NCI-H1436 (cell line): ENCODE results near the gene CRX.
"Not testable (repeated sequence)": the region's sequence is repeated elsewhere in the genome, so short reads cannot be mapped to it uniquely, and the experiment has no call there.

Experiments used
- DNase-seq: peaks from one replicate; lab custom pipeline; 2025; lab: John Stamatoyannopoulos, UW

The CRX gene

DNA sequence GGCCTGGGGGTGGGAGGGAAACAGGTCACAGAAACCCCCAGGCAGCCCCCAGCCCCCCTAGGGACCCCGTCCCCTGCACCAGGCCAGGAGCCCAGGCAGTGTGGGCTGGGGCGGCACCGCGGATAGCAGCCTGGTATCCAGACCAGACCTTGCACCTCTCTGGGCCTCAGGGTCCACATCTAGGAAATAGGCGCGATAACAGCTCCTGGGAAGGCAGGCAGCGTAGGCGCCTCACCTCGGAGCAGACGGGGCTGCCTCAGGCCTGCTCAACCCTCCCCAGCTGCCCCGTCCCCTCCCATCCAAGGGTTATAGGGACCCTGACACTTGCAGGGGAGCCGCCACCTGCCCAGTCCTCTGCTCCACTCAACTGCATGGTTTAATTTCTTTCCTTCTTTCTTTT, 18.1 kb upstream of the CRX start:
- not testable (repeated sequence) for DNase-seq

- DNase-seq: not testable (repeated sequence)
Observed at GRCh38 chr19:47804451-47804850, 17.3 kb upstream of the CRX start, which contains the start of gene TPRX1. Gene TPRX1, minus strand, starts transcription at chr19:47804551. Its CDS starts 12 bp downstream, at chr19:47804539.

- DNase-seq: no peak
Observed at GRCh38 chr19:47805313-47805712, 16.4 kb upstream of the CRX start.

DNA sequence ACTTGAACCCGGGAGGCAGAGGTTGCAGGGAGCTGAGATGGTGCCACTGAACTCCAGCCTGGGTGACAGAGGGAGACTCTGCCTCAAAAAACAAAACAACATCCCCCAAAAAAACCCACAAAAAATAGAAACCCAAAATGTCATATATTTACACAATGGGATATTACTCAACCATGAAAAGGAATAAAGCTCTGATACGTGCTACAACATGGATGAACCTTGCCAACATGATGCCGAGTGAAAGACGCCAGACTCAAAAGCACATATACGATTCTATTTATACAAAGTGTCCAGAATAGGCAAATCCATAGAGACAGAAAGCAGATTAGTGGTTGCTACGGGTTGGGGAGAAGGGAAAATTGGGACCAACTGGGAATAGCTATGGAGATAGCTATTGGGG, 15.3 kb upstream of the CRX start:
- DNase-seq: no peak

DNA sequence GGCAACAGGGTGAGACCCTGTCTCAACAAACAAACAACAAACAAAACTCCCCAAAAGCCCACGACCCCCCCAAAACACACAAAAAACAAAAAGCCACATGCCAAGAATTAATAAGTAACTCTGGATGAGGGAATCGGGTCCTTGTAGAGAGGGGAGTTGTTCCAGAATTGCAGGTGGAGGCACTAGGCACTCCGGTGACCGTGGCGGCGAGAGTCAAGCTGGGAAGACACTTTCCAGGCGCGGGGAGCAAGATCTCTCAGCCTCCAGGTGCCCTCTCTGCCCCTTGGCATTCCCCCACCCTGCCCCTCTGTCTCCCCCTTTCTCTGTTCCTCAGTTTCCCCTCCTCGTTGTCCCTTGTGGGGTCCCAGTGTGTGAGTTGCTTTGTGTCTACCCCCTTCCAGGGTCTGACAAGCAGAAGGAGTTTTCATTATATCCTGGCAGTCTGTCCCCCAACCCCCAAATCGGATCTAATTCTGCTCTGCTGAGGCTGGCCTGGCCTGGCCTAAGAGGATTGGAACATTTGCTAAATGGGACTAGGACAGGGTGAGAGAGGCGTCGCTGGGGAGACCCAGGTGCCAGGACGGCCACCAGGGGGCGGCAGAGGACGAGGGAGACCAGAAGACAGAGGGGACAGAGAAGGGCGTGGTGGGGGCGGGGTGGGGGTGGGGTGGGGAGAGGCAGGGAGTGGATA, 8.3 kb upstream of the CRX start:
- peak; percentile 82 for DNase-seq

DNA sequence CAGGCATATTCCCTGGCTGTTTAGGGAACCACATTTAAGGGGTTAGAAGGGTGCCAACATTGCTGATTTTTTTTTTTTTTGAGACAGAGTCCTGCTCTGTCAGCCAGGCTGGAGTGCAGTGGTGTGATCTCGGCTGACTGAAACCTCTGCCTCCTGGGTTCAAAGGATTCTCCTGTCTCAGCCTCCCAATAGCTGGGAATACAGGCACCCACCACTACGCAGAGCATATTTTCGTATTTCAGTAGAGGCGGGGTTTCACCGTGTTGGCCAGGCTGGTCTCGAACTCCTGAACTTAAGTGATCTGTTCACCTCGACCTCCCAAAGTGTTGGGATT, 7.8 kb upstream of the CRX start:
- DNase-seq: no peak

DNA sequence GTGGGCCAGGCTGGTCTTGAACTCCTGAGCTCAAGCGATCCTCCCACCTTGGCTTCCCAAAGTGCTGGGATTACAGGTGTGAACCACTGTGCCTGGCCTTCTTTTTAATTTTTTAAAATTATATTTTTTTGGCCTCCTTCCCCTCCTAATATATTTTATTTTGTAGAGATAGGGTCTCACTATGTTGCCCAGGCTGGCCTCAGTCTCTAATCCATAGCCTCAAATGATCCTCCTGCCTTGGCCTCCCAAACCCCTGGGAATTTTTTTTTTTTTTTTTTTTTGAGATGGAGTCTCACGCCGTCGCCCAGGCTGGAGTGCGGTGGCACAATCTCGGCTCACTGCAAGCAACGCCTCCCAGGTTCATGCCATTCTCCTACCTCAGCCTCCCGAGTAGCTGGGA, 5.5 kb upstream of the CRX start:
- DNase-seq: not testable (repeated sequence)

- DNase-seq: not testable (repeated sequence)
Observed at GRCh38 chr19:47818221-47818620, 3.5 kb upstream of the CRX start.

DNA sequence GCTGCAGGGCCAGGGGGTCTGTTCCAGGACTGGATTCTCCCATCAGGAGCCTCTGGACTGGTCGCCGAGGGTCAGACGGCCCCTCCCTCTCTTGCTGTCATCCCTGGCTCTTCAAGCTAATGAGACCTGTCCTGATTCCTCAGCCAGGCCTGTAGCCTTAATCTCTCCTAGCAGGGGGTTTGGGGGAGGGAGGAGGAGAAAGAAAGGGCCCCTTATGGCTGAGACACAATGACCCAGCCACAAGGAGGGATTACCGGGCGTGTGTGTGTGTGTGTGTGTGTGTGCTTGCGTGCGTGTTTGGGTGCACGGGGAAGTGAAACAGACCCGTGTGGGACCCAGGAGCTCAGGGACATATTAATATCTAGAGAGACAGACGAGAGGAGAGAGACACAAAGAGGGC, 1.9 kb upstream of the CRX start:
- DNase-seq: no peak

- DNase-seq: no peak
Observed at GRCh38 chr19:47820410-47820809, 1.3 kb upstream of the CRX start.

GRCh38 chr19:47824396-47824795, 2.7 kb downstream of the CRX start:
- no peak for DNase-seq

- no peak for DNase-seq
Observed at GRCh38 chr19:47826800-47827199, 5.1 kb downstream of the CRX start.

DNA sequence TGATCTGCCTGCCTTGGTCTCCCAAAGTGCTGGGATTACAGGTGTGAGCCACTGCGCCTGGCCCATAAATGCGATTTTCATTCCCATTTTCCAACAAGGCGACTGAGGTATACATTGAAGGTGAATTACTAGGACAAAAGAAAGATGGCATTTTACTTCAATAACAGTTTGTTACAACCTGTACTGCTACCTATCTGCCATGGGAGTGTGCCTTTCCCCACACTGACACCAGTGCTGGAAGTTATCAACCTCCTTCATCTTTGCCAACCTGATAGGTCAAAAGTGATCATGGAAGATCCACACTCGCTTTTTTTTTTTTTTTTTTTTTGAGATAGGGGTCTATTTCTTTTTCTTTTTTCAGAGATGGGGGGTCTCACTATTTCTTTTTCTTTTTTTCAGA, 11.0 kb downstream of the CRX start:
- DNase-seq: no peak

GRCh38 chr19:47836038-47836437, 14.3 kb downstream of the CRX start:
- DNase-seq: no peak

GRCh38 chr19:47839411-47839810, 17.7 kb downstream of the CRX start:
- no peak for DNase-seq

DNA sequence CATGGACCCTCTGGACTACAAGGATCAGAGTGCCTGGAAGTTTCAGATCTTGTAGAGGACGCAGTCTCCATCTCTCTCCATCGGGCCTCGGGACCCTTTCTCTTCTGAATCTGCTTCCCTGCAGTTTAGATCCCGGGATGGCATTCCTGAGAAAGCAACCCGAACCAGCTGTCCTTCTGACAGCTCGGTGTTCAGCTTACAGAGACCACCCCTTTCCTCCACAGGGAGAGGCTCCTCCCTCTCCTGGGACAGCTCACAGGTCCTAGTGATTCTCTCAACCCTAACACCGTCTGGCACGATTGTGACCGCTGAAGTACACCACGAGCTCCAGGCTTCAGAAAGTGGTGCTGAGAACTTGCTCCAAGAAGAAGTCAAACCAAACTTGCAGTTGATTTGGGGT, 18.2 kb downstream of the CRX start:
- no peak for DNase-seq

- DNase-seq: no peak
Observed at GRCh38 chr19:47842941-47843340, 21.2 kb downstream of the CRX start.

- no peak for DNase-seq
Observed at GRCh38 chr19:47848425-47848822, 26.7 kb downstream of the CRX start.

DNA sequence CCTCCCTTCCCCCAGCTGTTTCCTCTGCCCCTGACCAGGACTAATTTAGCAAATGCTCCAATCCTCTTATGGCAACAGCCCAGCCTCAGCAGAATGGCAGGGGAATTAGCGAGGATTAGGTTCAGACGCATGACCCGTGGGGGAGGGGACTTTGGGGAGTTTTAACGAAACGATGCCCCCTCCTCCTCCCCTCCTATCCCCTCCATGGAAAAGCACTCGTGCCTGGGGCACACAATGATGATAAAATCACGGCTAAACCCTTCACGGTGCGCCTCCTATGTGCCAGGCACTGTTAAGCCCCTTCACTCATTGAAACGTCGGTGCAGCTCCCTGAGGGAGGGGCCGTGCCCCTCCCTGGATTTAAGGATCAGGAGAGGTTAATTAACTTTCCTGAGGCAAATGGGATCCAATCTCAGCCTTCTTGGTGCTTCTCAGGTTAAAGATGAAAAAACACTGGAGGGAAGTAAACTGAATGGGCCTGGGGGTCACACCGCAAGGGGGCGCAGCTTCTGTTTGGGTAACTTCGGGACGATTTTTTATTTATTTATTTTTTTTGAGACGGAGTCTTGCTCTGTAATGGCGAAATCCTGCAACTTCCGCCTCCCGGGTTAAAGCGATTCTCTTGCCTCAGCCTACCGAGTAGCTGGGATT, 27.2 kb downstream of the CRX start:
- no peak for DNase-seq

DNA sequence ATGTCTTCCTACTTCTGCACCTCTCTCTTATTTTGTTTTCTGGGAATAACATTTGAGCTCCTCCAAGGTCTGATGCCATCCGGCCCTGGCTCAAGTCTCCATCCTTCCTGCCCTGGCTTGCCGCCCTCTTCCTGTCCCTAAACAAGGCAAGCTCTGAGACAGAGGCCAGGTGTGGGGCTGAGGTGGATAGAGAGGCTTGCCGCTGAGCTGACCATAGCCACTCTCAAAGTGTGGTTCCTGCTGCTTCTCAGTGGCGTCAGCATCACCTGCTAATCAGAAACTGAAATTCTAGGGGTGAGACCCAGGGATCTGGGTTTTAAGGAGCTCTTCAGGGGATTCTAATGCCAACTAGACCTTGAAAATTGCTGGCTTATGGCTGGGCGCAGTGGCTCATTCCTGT, 31.3 kb downstream of the CRX start:
- no peak for DNase-seq

- no peak for DNase-seq
Observed at GRCh38 chr19:47854459-47854858, 32.7 kb downstream of the CRX start.

DNA sequence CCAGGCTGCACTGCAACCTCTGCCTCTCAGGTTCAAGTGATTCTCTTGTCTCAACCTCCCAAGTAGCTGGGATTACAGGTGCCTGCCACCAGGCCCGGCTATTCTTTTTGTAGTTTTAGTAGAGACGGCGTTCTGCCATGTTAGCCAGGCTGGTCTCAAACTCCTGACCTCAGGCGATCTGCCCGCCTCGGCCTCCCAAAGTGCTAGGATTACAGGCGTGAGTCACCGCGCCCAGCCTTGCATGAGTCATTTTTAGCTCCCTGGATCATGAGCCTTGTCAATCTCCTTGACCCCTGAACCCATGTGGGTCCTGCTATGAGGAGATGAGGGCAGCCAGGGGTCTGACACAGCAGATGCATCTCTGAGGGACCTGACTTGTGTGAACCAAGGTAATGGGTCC, 36.5 kb downstream of the CRX start:
- DNase-seq: not testable (repeated sequence)

GRCh38 chr19:47858646-47859285, 37.0 kb downstream of the CRX start, which contains the start of gene TPRX2:
Gene TPRX2, plus strand, starts transcription at chr19:47859235. Its CDS starts 12 bp downstream, at chr19:47859247.
- not testable (repeated sequence) for DNase-seq
